Activated B cell treated with CpG ODN at 0.5 μM for 24 hours (primary cell): ENCODE measurements around the gene FNDC5. TPM values are rescaled to one million over a fixed set of nuclear protein-coding genes. Genes with fewer than 3 reads are reported as not detected.
A peak's percentile ranks its signal among the peaks of the same experiment; 100 is the strongest.

Source experiments
- ATAC-seq: fragments of 200-7000 bp; cut with Tn5 transposase; one replicate; pipeline ENCODE4 v1.10.0; 2021; ENCODE audit warnings: low read depth, mild to moderate bottlenecking, moderate library complexity
- CTCF ChIA-PET: fragments of 350-600 bp; sonication (Branson Sonifier 250); formaldehyde crosslinking; loops from one replicate; lab custom pipeline; 2021; ENCODE audit warnings: antibody characterized with exemption; lab: Charles Lee
- POLR2A ChIA-PET: fragments of 350-600 bp; sonication (Branson Sonifier 250); formaldehyde crosslinking; loops from one replicate; lab custom pipeline; 2021; ENCODE audit warnings: antibody characterized with exemption; lab: Charles Lee
- DNase-seq: peaks from one replicate; pipeline ENCODE4 v3.0.0; 2022
- H3K27ac Mint-ChIP-seq: one replicate; pipeline ENCODE4 v1.8.0; 2020; ENCODE audit warnings: mixed read lengths
- H3K27me3 Mint-ChIP-seq: one replicate; pipeline ENCODE4 v1.8.0; 2021; ENCODE audit warnings: mixed read lengths
- H3K36me3 Mint-ChIP-seq: one replicate; pipeline ENCODE4 v1.8.0; 2021; ENCODE audit warnings: low read depth, mixed read lengths
- H3K4me1 Mint-ChIP-seq: one replicate; pipeline ENCODE4 v1.8.0; 2021; ENCODE audit warnings: mixed read lengths
- H3K4me3 Mint-ChIP-seq: one replicate; pipeline ENCODE4 v1.8.0; 2020; ENCODE audit warnings: mild to moderate bottlenecking, mixed read lengths
- H3K9me3 Mint-ChIP-seq: one replicate; pipeline ENCODE4 v1.8.0; 2020; ENCODE audit warnings: mixed read lengths
- intact Hi-C: fragments of 100-400 bp; cut with micrococcal nuclease; formaldehyde crosslinking; loops from one replicate; pipeline ENCODE4 v1.15.1; 2024
- total RNA-seq: library from RNA; stranded (reverse); gene quantifications from 2 replicates; pipeline ENCODE4 v1.2.3, GENCODE V29; 2022
- TF ChIP-seq, protein P1 (sequence below): fragments of 200-600 bp; IDR thresholded peaks from one replicate; pipeline ENCODE4 v1.8.0; 2022; ENCODE audit warnings: antibody characterized with exemption, mild to moderate bottlenecking

FNDC5 gene
- total RNA-seq, 1 donor from 2014 or later = 0.55 TPM

DNA sequence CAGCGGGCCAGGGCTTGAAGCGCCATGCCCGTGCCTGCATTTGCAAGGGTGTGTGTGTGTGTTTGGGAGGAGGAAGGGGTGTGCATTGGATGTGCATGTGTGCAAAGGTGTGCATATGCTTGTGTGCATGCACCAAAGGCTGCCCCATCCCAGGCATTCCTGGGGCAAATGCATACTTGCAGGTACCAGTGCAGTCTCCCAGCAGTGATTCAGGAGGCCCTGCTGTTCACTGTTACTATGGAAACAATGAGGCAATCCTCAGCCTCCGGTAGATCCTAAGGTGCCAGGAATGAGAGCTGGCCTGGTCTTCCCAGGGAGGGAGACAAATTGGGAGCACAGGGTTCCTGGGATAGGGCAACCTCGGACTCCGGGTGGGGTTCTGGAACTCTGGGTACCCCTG, 7.5 kb upstream of the FNDC5 start:
- CTCF ChIA-PET = interaction anchor here (0.9 kb wide), 1 partner anchor 209 kb away, joined by 3 read pairs; no protein-coding TSS in a partner anchor
- TF ChIP-seq, protein P1, sequence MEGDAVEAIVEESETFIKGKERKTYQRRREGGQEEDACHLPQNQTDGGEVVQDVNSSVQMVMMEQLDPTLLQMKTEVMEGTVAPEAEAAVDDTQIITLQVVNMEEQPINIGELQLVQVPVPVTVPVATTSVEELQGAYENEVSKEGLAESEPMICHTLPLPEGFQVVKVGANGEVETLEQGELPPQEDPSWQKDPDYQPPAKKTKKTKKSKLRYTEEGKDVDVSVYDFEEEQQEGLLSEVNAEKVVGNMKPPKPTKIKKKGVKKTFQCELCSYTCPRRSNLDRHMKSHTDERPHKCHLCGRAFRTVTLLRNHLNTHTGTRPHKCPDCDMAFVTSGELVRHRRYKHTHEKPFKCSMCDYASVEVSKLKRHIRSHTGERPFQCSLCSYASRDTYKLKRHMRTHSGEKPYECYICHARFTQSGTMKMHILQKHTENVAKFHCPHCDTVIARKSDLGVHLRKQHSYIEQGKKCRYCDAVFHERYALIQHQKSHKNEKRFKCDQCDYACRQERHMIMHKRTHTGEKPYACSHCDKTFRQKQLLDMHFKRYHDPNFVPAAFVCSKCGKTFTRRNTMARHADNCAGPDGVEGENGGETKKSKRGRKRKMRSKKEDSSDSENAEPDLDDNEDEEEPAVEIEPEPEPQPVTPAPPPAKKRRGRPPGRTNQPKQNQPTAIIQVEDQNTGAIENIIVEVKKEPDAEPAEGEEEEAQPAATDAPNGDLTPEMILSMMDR = no peak
- no peak overlapping the region for H3K4me3 Mint-ChIP-seq
- ATAC-seq (no peak), DNase-seq (no peak)
- no peaks in the 10 kb centered on the region for H3K9me3 Mint-ChIP-seq
- H3K27ac Mint-ChIP-seq = no peak overlapping the region
- H3K27me3 Mint-ChIP-seq = peaks cover 23% of the 10 kb centered on the region
- POLR2A ChIA-PET = no interaction called here
- H3K4me1 Mint-ChIP-seq = peaks cover 8% of the 10 kb centered on the region
- H3K36me3 Mint-ChIP-seq = no peaks in the 10 kb centered on the region
- intact Hi-C loops = no loop called here

GRCh38 chr1:32877211-32878110, 6.7 kb upstream of the FNDC5 start:
- DNase-seq (no peak), ATAC-seq (no peak)
- CTCF ChIA-PET = interaction anchor here (2.0 kb wide), 1 partner anchor 209 kb away, joined by 7 read pairs; no protein-coding TSS in a partner anchor
- TF ChIP-seq, protein P1 = no peak
- POLR2A ChIA-PET = no interaction called here
- Mint-ChIP-seq H3K4me1 (peaks cover 12% of the 10 kb centered on the region), H3K36me3 (no peaks in the 10 kb centered on the region), H3K4me3 (no peak overlapping the region), H3K9me3 (no peaks in the 10 kb centered on the region), H3K27me3 (peaks cover 26% of the 10 kb centered on the region), H3K27ac (no peak overlapping the region)
- intact Hi-C loops = no loop called here

- TF ChIP-seq, protein P1 = no peak
- ChIA-PET POLR2A (interaction anchor here (0.6 to 0.7 kb wide), 2 partner anchors 102 to 204 kb away, joined by 3 read pairs; no protein-coding TSS in a partner anchor), CTCF (interaction anchor here (1.1 to 2.0 kb wide), 2 partner anchors 170 to 210 kb away, joined by 3 to 7 read pairs; no protein-coding TSS in a partner anchor)
- Mint-ChIP-seq H3K27ac (no peak overlapping the region), H3K27me3 (peaks cover 33% of the 10 kb centered on the region), H3K4me1 (peaks cover 21% of the 10 kb centered on the region), H3K4me3 (no peak overlapping the region), H3K36me3 (no peaks in the 10 kb centered on the region), H3K9me3 (no peaks in the 10 kb centered on the region)
- ATAC-seq (peak; percentile 57), DNase-seq (peak; percentile 51)
- intact Hi-C loops = loop anchor here (1.0 kb wide), 1 partner anchor 210 kb away; no protein-coding TSS in a partner anchor
These were observed 5.9 kb upstream of the FNDC5 start for GRCh38 chr1:32876341-32877210.

GRCh38 chr1:32874860-32875752, 4.4 kb upstream of the FNDC5 start:
- H3K27me3 Mint-ChIP-seq = peaks cover 41% of the 10 kb centered on the region
- H3K9me3 Mint-ChIP-seq = no peaks in the 10 kb centered on the region
- ATAC-seq = no peak
- POLR2A ChIA-PET = no interaction called here
- no peak overlapping the region for H3K27ac Mint-ChIP-seq
- no peak overlapping the region for H3K4me3 Mint-ChIP-seq
- intact Hi-C loops = loop anchor here (5.0 kb wide), 2 partner anchors 78 to 103 kb away; no protein-coding TSS in a partner anchor
- no peak for DNase-seq
- CTCF ChIA-PET = interaction anchor here (0.8 to 0.9 kb wide), 3 partner anchors 10 to 212 kb away, joined by 3 read pairs; no protein-coding TSS in a partner anchor
- no peaks in the 10 kb centered on the region for H3K36me3 Mint-ChIP-seq
- TF ChIP-seq, protein P1 = no peak
- H3K4me1 Mint-ChIP-seq = peaks cover 30% of the 10 kb centered on the region
